Measurements from ENCODE around the gene SHE. TPM values are rescaled to one million over a fixed set of nuclear protein-coding genes. Genes with fewer than 3 reads are reported as not detected.

The SHE gene
- total RNA-seq, 1 experiment from 2014 or later, result not detected

DNA sequence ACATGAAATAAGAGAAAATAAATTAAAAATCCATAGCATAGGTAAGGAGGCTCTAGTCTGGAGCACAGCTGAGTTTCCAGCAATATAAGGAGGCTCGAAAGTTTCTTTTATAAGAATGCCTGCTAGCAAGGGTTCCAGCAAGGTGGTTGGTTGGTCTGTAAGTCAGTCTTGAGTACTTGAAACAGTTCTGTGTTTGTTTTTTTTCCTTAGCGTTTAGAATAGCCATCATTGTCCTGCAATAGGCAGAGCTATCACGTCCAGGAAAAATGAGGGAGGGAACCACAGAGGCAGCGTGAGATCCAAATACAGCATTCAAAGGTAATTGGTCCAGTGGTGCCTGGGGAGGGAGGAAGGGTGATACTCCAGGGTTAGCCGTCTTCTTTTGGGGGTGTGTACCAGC lies 47.9 kb upstream of the SHE start:
- Histone ChIP-seq H3K27ac (ENCODE audit: low read depth, low read length) (no peak overlapping the region), H3K79me2 (ENCODE audit: insufficient read depth, low read length) (no peaks in the 10 kb centered on the region; the same call in 1 of the 2 replicates), H3K9me2 (ENCODE audit: insufficient read depth) (no peaks in the 10 kb centered on the region), H3K36me3 (ENCODE audit: control insufficient read depth in 1 of 2, insufficient read depth in 2 of 2, low read length in 2 of 2) (peaks cover 54 to 61% of the 10 kb centered on the region in 2 experiments), H3K4me3 (replicated peaks in 1 of 2; ENCODE audit: low read depth in 1 of 2, low read length in 2 of 2) (no peak overlapping the region), H3K4me2 (ENCODE audit: low read length) (no peak overlapping the region), H3K4me1 (ENCODE audit: control insufficient read depth in 1 of 2, insufficient read depth in 2 of 2, low read length in 2 of 2) (peaks cover 0 to 3% of the 10 kb centered on the region in 2 experiments; a peak in 1 of 4 replicates), H3K9ac (ENCODE audit: low read length) (no peak overlapping the region), H4K20me1 (ENCODE audit: insufficient read depth) (no peaks in the 10 kb centered on the region), H3K9me3 (ENCODE audit: control insufficient read depth in 1 of 2, insufficient read depth in 1 of 2, low read depth in 1 of 2, low read length in 2 of 2) (no peaks in the 10 kb centered on the region), H3K27me3 (ENCODE audit: insufficient read depth, low read length) (no peaks in the 10 kb centered on the region), H2AFZ (ENCODE audit: low read depth, low read length, poor library complexity, severe bottlenecking) (no peak overlapping the region)
- no peak for ATAC-seq
- BruUV-seq (replicated peaks), result no TSS peak
- ChIA-PET RAD21 (ENCODE audit: low non-redundant PET in 1 of 2, low total read pairs in 2 of 2, uncharacterized antibody in 2 of 2, unreplicated experiment in 2 of 2) (no interaction called here), POLR2A (no interaction called here), CTCF (no interaction called here)
- intact Hi-C loops (cut with micrococcal nuclease), result no loop called here
- no peak for DNase-seq (ENCODE audit: low read depth, low spot score)
- no peak for TF ChIP-seq CEBPB (IDR thresholded peaks at IDR 0.05; ENCODE audit: low read depth)
- TF ChIP-seq YY1 (IDR thresholded peaks at IDR 0.05; ENCODE audit: extremely low read depth, insufficient replicate concordance, low read depth, low read length), result no peak
- no peak for TF ChIP-seq ZNF274 (IDR thresholded peaks at IDR 0.05; ENCODE audit: low read depth, low read length)
- TF ChIP-seq, protein P1, sequence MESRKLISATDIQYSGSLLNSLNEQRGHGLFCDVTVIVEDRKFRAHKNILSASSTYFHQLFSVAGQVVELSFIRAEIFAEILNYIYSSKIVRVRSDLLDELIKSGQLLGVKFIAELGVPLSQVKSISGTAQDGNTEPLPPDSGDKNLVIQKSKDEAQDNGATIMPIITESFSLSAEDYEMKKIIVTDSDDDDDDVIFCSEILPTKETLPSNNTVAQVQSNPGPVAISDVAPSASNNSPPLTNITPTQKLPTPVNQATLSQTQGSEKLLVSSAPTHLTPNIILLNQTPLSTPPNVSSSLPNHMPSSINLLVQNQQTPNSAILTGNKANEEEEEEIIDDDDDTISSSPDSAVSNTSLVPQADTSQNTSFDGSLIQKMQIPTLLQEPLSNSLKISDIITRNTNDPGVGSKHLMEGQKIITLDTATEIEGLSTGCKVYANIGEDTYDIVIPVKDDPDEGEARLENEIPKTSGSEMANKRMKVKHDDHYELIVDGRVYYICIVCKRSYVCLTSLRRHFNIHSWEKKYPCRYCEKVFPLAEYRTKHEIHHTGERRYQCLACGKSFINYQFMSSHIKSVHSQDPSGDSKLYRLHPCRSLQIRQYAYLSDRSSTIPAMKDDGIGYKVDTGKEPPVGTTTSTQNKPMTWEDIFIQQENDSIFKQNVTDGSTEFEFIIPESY (IDR thresholded peaks at IDR 0.05; ENCODE audit: extremely low read depth, insufficient replicate concordance, low read length), result no peak

DNA sequence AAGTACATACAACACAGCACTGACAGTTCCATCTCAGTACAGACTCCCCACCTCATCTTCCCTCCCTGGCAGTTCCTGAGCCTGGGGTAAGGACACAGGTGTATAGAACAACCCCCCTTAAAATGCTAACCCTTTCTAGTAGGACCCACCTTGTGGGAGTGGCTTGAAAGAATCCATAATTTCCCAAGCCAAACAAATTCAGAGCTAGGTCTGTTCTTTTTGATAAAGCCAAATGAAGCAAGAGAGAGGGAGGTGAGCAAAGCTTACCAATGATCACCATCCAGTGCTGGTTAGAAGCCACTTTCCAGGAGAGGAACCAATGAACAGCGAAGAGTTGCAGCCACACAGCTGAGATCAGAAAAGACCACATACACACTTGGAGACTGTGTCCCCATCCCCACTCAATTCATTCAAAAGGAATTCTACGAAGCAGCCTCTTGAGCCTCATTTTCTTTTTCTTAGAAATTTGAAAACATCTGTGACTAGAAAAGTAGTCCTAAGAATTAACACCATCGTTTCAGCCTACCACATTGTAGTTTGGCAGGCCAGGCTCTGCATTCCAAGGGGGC lies 47.1 kb upstream of the SHE start:
- ChIA-PET RAD21 (ENCODE audit: low non-redundant PET in 1 of 2, low total read pairs in 2 of 2, uncharacterized antibody in 2 of 2, unreplicated experiment in 2 of 2) (no interaction called here), POLR2A (no interaction called here), CTCF (no interaction called here)
- Histone ChIP-seq H3K36me3 (ENCODE audit: control insufficient read depth in 1 of 2, insufficient read depth in 2 of 2, low read length in 2 of 2) (peaks cover 47 to 53% of the 10 kb centered on the region in 2 experiments), H3K27me3 (ENCODE audit: insufficient read depth, low read length) (no peaks in the 10 kb centered on the region), H3K9ac (ENCODE audit: low read length) (no peak overlapping the region), H3K27ac (ENCODE audit: low read depth, low read length) (no peak overlapping the region), H2AFZ (ENCODE audit: low read depth, low read length, poor library complexity, severe bottlenecking) (no peak overlapping the region), H3K9me2 (ENCODE audit: insufficient read depth) (no peaks in the 10 kb centered on the region), H3K79me2 (ENCODE audit: insufficient read depth, low read length) (no peaks in the 10 kb centered on the region), H3K9me3 (ENCODE audit: control insufficient read depth in 1 of 2, insufficient read depth in 1 of 2, low read depth in 1 of 2, low read length in 2 of 2) (no peaks in the 10 kb centered on the region), H4K20me1 (ENCODE audit: insufficient read depth) (no peaks in the 10 kb centered on the region), H3K4me2 (ENCODE audit: low read length) (no peak overlapping the region), H3K4me3 (replicated peaks in 1 of 2; ENCODE audit: low read depth in 1 of 2, low read length in 2 of 2) (no peak overlapping the region), H3K4me1 (ENCODE audit: control insufficient read depth in 1 of 2, insufficient read depth in 2 of 2, low read length in 2 of 2) (peaks cover 0 to 3% of the 10 kb centered on the region in 2 experiments; a peak in 1 of 4 replicates)
- no TSS peak for BruUV-seq (replicated peaks)
- no peak for ATAC-seq
- intact Hi-C loops (cut with micrococcal nuclease), result loop anchor here (10.0 kb wide), 3 partner anchors 194 to 364 kb away; partner anchors contain the start of genes AQP10 and ATP8B2
- no peak for DNase-seq (ENCODE audit: low read depth, low spot score)
- TF ChIP-seq POLR2AphosphoS5 (IDR thresholded peaks at IDR 0.05; ENCODE audit: low read depth, low read length) (no peak), YY1 (IDR thresholded peaks at IDR 0.05; ENCODE audit: extremely low read depth, insufficient replicate concordance, low read depth, low read length) (no peak), RAD21 (IDR thresholded peaks at IDR 0.05; ENCODE audit: low read depth) (no peak), ELF1 (IDR thresholded peaks at IDR 0.05; ENCODE audit: borderline replicate concordance, low read depth) (no peak), CTCF (IDR thresholded peaks at IDR 0.05 in 2 of 3, conservative IDR thresholded peaks at IDR 0.05 in 1 of 3; ENCODE audit: borderline replicate concordance in 1 of 3, insufficient read depth in 1 of 3, low read depth in 2 of 3, low read length in 2 of 3) (no peak), SRF (IDR thresholded peaks at IDR 0.05; ENCODE audit: low read depth) (no peak), POLR2A (IDR thresholded peaks at IDR 0.05; ENCODE audit: borderline replicate concordance, extremely low read depth, insufficient read depth, insufficient read length) (no peak), EZH2 (IDR thresholded peaks at IDR 0.05) (no peak), MAX (IDR thresholded peaks at IDR 0.05) (no peak), CBX3 (IDR thresholded peaks at IDR 0.05; ENCODE audit: low read depth) (no peak)
- TF ChIP-seq, protein P1 (IDR thresholded peaks at IDR 0.05; ENCODE audit: extremely low read depth, insufficient replicate concordance, low read length), result no peak
